Fibroblast of the aortic adventitia (primary cell): ENCODE measurements around the gene NOX5. TPM values are rescaled to one million over a fixed set of nuclear protein-coding genes. Genes with fewer than 3 reads are reported as not detected.
"Not testable (repeated sequence)": the region's sequence is repeated elsewhere in the genome, so short reads cannot be mapped to it uniquely, and the experiment has no call there.

Source experiments
- DNase-seq: peaks from one replicate; pipeline ENCODE4 v3.0.0-alpha.2; 2010; ENCODE audit warnings: low read depth
- H3K4me3 ChIP-seq: 2 replicates; pipeline ENCODE4 v1.5.1; 2011; ENCODE audit warnings: low read depth, mild to moderate bottlenecking, control low read depth, low read length, moderate library complexity
- CTCF ChIP-seq: IDR thresholded peaks from 2 replicates; pipeline ENCODE4 v1.5.1; 2011; ENCODE audit warnings: mild to moderate bottlenecking, low read length, control low read depth, inconsistent platforms; ENCODE audit not compliant: insufficient read depth
- total RNA-seq: library from RNA; depleted of rRNA; stranded (reverse); fragments of >200 nt; gene quantifications from 2 replicates; pipeline ENCODE4 v1.2.3, GENCODE V29; 2012; ENCODE audit warnings: low replicate concordance

The NOX5 gene
- total RNA-seq: 0.08 and 0.27 TPM in 2 replicates

DNA sequence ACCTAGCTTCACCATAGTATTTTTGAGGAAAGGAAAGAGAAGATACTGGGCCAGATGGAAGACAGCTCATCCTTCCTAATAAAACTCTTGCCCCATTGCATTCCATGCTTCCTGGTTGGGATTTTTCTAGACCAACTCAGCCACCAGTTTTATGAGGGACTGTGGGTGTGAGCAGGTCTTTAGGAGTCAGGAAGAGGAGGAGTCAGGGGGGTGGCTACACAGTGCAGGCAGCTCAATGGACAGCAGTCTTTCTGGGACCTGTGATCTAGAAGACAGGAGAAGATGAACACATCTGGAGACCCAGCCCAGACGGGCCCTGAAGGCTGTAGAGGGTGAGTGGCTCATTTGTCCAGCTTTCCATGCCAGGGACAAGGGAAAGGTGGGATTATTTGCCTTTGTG is at the start of gene NOX5:
Gene NOX5, plus strand, starts transcription at position 242 of the 400 bp plus-strand sequence. Its CDS starts 41 bp downstream, at position 283.
- no peak within 1 kb of the TSS for H3K4me3 ChIP-seq
- no peak for DNase-seq
- no peak for TF ChIP-seq CTCF

DNA sequence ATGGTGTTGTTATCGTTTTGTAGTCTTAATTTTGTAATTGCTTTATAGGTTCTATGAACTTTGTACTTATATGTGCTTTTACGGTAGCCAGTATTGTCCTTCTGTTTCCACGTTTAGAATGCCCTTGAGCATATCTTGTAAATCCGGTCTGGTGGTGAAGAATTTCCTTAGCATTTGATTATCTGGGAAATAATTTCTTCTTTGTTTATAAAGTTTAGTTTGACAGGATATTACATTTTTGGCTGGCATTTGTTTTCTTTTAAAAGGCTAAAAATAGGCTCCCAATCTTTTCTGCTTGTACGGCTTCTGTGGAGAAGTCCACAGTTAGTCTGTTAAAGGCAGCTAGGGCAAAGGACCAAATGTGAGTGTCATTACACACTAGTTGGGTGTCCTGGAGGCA is 47.5 kb upstream of the NOX5 start:
- TF ChIP-seq CTCF: no peak
- DNase-seq: no peak
- no peak overlapping the region for H3K4me3 ChIP-seq

DNA sequence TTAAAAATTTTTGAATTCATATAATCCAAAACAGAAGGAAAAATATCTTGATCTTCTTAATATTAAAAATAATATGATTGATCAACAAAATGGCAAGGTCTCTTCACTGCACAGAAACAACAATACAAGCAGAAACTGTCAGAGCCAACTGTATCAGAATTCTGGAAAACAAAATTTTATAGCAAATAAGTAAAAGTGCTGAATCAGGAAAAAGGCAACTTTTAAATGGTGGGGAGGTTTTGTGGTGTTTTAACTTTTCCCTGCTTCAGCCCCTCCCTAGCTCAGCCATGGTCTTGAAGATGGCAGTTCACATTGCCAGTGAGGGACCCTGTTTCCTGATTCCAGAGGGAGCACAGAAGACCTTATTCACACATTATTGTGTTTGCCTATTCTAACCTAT is 46.5 kb upstream of the NOX5 start:
- no peak for TF ChIP-seq CTCF
- DNase-seq: no peak
- no peak overlapping the region for H3K4me3 ChIP-seq

GRCh38 chr15:68969298-68969697 is 45.2 kb upstream of the NOX5 start:
- H3K4me3 ChIP-seq: no peak overlapping the region
- TF ChIP-seq CTCF: no peak
- no peak for DNase-seq

DNA sequence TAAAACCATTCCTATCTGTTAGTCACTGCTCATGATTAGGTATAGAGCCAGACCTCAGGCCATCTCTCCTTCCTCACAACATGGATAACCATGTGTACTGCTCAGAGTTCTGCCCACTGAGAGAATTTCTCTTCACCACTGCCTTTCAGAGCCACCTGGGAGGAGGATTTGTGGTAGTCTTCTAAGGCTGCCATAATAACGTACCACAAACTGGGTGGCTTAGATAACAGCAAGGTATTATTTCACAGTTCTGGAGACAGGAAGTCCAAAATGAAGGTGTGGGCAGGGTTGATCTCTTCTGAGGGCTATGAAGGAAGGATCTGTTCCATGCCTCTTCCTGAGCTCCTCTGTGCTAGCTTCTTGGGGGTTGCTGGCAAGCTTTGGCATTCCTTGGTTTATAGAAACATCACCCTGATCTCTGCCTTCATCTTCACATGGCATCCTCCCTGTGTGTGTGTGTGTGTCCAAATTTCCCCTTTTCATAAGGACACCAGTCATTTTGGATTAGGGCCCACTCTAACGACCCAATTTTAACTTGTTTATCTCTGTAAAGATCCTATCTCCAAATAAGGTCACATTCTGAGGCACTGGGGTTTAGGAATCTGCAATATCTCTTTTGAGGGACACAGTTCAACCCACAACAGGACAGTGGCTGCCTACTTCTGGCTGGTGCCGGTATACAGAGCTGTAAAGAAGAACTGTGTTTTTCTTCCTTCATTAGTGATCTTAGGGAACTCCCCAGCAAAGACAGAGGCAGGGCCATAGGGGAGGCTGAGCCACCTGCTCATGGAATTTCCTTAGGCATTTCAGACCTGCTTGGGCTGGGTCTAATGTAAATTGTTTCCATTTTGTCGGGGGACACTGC is 42.1 kb upstream of the NOX5 start:
- no peak for DNase-seq
- H3K4me3 ChIP-seq: no peak overlapping the region
- no peak for TF ChIP-seq CTCF

DNA sequence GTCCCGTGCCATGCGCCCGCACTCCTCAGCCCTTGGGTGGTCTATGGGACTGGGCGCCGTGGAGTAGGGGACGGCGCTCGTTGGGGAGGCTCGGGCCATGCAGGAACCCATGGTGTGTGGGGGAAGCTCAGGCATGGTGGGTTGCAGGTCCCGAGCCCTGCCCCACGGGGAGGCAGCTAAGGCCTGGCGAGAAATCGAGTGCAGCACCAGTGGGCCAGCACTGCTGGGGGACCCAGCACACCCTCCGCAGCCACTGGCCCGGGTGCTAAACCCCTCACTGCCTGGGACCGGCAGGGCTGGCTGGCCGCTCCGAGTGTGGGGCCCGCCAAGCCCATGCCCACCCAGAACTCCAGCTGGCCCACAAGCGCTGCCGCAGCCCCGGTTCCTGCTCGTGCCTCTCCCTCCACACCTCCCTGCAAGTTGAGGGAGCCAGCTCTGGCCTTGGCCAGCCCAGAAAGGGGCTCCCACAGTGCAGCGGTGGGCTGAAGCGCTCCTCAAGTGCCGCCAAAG is 38.8 kb upstream of the NOX5 start:
- not testable (repeated sequence) for DNase-seq, H3K4me3 ChIP-seq

GRCh38 chr15:68977426-68977825 is 37.1 kb upstream of the NOX5 start:
- DNase-seq, H3K4me3 ChIP-seq: not testable (repeated sequence)

GRCh38 chr15:68979006-68979405 is 35.5 kb upstream of the NOX5 start:
- H3K4me3 ChIP-seq: no peak overlapping the region
- DNase-seq: no peak
- no peak for TF ChIP-seq CTCF
